Pulmonary artery endothelial cell (primary cell): Measurements from ENCODE around the gene ZNF189. TPM values are rescaled to one million over a fixed set of nuclear protein-coding genes. Genes with fewer than 3 reads are reported as not detected.

Experiments
- DNase-seq: peaks from one replicate; pipeline ENCODE4 v3.0.0-alpha.2; 2011; ENCODE audit warnings: low read depth, low spot score
- total RNA-seq: library from RNA; depleted of rRNA; stranded (reverse); fragments of >200 nt; gene quantifications from 2 replicates; pipeline ENCODE4 v1.2.3, GENCODE V29; 2014

ZNF189 gene
- total RNA-seq, 1 donor from 2014 or later, result 17.9 TPM

DNA sequence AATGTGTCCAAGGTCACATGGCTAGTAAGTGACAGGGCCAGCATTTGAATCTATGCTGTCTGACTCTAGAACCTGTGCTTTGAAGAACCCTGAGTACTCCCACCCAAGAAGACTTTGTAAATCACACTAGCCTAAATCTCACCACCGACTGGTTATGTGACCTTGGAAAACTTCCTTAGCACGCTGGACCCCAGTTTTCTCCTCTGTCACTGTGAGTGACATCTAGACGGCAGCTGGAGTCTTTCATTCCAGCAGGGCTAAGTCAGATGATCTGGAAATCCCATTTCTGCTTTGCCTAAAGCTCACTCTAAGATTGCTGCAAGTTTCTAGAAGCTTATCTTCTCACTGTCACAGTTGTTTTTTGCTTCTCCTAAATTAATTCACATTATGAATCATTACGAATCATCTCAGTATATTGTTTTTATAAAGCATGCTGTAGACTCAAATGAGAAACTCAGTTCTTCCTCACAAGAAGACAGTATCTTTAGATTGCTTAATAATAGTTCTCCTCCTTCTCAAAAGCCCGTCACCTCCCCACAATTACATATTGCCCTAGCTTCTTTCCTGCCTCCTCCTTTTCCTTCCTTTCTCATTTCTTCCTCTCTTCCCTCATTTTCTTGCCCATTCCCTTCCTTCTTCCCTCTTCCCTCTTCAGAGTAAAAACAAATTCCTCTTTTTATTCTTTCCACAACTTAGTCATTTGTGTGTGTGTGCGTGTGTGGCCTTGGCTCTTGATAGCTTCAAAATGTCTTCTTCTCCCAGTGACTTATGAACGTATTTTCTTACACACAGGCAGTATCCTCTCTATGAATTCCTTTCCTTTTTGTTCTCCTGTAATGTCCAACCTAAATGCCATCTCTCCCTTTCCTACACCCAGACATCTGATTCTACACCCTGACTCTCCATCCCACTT lies 20.1 kb downstream of the ZNF189 start:
- DNase-seq, result no peak

DNA sequence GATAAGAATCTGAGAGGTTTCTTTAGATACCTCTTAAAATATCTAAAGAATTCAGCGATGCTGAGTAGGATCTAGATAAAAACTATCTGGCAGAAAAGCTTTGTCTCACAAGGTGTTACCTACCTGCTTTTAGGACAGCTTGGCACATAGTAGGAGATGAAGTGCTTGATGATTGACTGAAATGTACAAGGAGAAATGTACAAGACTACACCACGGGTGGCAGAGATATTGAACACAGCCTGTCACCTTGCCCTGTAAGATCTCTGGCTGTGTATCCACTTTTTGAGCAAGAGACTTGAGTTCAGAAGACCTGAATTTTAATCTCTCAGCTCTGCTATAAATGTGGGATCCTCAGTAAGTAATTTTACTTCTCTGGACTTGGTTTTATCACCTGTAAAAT lies 21.2 kb downstream of the ZNF189 start:
- DNase-seq, result no peak

DNA sequence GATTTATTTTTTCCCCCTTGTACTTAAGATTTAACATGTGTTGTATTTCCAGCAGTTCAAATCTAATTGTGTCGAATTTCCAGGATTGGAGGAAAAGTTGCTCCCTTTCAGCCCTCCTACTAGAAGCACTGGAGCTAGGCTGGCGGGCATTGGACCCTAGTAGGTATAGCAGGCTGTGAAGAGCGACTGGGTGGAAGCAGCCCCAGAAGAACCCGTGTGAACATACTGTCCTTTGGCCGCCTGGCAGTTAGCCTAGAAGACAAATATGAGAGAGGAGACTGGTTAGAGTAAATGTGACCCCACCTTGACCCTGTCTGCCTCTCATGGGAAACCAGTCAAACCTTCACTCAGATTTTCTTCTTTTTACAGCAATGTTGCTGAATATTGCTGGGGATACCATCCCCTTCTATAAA lies 23.0 kb downstream of the ZNF189 start:
- DNase-seq, result no peak

DNA sequence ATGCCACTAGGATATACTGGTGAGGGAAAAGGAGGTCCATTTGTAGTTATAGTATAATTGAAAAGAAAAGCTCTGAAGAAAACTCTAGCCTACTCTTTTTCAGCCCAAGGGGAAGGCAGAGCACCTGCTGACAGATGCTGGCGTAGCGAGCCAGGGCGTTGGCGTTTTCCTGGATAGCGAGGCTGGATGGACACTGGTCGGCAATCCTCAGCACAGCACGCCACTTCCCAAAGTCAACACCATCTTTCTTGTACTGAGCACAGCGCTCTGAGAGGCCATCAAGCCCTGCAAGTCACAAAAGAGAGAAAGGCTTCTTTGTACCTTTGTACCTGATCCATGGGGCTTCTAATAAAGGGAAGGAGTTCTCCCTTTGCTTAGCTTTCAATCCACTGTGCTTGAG lies 28.7 kb downstream of the ZNF189 start:
- no peak for DNase-seq

DNA sequence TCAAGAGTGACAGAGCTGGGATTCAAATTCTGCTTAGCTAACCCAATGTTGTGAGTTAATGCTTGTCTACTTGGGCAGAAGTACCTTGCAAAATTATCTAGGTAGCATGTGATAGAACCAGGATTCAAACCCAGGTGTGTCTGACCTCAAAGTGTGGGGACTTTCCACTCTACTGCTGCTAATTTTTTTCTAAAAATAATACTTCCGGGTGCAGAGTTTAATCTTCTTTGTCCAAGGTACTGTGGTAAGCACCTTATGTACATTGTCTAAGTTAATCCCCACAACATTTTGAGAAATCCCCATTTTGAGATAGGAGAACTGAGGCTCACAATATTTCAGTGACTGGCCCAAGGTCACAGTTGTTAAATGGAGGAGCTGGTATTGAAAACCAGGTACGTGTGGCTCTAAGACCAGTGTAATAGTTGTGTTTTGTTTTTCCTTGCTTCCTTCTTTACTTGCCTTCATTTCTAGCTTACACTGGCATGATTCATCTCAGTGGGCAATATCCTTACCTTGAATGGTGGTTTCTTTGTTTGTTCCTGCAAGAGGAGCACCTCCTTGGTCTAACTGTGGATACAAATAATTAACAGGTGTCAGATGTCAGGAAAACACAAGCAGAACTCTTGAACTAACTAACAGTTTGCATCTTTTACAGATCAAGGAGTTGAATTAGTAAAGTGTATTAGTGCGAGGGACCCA lies 29.5 kb downstream of the ZNF189 start:
- DNase-seq, result no peak

DNA sequence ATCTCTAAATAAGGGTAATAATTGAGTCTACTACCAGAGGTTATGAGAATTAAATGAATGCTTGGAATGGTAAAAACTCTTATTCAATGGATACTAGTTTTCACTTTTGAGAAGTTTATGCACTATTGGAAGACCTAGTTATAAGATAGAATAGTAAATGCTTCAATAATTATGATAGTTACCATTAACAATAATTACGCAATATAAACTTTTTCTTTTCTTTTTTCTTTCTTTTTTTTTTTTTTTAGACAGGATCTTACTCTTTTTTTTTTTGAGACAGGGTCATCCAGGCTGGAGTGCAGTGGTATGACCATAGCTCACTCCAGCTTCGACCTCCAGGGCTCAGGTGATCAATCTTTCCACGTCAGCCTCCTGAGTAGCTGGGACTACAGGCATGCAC lies 30.3 kb downstream of the ZNF189 start:
- DNase-seq, result no peak

DNA sequence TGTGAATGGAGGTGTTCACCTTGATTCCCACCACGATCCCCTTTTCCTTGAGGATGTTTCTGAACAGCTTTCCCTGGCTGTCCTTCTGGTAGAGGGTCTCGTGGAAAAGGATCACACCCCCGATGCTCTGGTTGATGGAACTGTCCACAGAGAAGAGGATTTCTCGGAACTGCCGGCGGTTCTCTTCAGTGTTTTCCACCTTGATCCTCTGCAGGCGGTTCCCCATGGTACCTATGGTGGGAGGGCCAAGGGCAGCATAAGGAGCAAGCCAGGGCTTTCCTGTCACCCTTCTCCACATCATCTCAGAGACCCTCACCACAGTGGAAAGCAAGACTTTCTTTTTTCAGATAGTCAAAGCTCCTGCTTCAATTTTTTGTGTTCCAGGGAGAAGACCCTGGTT lies 31.1 kb downstream of the ZNF189 start:
- no peak for DNase-seq

DNA sequence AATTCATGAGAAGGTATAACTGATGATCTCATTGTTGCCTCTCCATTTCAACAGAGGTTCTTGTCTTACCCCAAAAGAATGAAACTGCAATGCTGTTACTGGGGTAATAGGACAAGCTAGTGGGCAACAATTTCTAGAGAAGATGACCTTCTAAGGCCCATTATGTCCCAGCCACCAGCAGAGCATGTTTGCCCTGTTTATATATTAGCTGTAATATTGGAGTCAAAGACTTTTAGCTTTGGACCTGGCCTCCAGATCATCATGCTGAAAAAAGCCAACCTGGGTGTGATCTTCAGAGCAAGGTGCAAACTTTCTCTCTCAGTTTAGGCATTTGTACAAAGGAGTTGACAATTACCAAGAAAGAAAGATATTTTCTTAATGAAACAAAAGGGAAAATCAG lies 33.5 kb downstream of the ZNF189 start:
- no peak for DNase-seq

DNA sequence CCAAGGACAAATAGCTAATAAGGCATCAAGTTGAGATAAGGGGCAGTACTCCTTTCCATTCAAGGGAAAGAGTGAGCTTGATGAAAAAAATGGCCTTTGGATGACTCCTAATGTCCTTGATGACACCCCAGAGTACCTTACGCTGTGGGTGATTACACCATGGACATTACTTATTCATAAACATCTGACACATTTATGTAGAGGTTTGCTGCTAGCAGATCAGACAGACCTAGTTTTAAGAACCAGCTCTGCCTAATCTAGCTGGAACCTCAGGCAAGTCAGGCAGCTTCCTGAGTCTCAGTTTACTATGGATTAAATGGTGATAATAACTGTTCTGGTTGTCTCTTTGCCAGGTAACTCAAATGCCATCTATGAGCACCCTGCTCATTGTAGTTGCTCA lies 34.1 kb downstream of the ZNF189 start:
- DNase-seq, result no peak

DNA sequence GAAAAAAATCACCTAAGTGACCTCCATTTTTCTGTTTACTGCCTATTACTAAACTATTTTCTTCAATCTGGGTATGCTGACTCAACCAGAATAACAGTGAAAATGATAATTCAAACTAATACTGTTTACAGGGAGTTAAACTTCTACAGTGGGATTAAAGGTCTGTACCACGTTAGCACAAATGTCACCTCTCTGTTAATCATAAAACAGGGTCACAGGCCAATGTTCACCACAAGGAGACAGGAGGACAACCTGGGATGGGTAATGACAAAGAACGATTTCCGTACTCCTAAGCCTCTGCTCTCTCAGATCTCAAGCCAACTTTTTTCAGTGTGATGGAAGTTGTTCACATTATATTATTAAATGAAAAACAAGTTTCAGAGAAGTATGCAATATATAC lies 34.6 kb downstream of the ZNF189 start:
- no peak for DNase-seq

DNA sequence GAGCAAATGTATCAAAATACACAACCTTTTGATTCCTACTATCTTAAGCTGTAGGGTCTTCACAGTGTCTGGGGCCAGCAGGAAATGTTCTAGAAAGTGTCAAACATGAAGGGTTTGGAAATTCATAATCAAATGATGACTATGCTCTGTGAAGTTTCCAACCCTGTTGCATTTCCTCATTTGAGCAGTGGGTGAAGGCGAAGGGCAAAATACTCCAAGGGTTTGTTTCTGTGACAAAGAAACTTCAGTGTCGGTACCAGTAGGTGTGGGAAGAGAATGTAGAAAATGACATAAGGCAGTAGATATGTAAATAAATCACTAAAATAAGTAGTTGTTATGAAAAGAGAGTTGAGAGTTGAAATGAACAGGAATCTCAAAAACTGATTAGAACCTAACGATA lies 36.3 kb downstream of the ZNF189 start:
- DNase-seq, result no peak

DNA sequence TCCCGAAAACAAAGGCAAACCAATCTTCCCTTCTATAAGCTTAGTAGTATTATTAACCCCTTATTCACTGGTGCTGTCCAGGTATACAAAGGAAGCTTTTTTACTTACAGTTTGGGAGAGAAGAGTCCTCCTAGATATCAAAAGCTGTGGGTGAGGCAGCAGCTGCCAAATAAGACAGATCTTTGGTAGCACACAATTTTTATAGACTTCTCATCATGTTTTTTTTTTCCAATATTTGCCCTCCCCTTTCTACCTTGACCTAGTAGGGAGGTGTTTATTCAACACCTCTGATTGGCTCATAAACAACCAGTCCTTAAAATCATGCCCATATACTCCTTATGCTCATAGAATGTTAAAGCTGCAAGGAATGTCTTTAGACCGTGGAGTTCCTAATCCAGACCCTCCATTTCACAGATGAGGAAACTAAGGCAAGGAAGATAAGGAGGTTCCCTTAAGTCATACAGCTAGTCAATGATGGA lies 37.0 kb downstream of the ZNF189 start, which contains the start of gene ALDOB:
Gene ALDOB, minus strand, starts transcription at position 174 of the 479 bp plus-strand sequence. CDS start 4,887 bp downstream, outside the sequence.
- no peak for DNase-seq

DNA sequence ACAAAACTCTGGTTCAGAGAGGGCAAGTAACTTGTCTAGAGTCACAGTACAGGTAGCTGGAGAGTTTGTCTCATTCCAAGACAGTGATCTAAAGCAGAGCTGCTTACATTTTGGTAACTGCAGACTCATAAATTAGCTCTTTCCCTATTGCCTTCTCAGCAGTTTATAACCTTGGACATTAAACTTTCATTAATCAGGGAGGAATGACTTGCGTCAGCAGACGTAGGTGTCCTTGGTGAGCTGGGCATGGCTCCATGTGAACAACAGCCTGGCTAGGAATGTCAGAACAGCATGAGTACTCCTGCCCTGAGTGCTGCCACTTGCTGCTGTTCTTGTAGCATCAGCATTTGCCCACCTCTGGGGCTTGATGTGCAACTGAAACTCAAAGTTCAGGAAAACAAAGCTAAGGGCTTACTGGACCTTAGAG lies 39.2 kb downstream of the ZNF189 start:
- DNase-seq, result no peak

DNA sequence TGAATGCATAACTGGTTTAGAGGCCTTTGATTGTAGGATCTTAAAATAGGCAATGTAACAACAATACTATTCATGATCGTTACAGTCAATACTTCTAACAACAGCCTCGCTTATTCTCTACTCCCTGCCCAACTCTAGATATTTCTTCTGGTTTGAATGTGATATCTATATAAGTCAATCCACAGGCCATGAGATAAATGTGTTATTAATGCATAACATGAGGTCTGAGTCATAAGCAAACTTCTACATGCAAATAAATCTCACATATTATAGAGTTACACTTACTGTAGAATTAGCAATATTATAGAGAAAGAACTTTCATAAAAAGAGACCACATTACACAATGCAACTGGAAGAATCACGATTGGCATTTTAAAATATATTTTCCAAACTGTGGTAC lies 39.9 kb downstream of the ZNF189 start:
- DNase-seq, result no peak

DNA sequence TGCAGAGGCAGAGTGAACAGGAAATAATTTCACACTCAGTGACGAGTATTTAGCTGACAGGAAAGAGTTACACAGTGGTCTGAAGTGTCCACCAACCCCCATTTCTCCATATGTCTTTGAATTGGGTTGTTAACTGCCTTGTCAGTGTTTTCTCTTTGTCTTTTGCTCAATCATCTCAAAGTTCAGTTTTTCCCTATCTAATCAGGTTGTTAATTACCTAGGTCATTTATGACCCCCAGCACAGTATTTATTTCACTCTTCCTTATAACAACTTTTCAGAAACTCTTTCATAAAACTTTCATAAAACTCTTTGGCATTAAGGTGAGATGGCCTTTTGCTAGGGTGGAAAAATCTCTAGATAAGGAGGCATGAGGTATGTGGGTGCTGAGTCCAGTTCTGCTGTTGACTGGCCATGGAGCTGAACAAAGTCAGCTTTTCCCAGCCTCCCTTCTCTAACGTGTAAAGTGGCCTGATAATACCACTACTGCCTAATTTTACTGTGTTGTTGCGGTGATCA lies 42.1 kb downstream of the ZNF189 start:
- DNase-seq, result no peak

DNA sequence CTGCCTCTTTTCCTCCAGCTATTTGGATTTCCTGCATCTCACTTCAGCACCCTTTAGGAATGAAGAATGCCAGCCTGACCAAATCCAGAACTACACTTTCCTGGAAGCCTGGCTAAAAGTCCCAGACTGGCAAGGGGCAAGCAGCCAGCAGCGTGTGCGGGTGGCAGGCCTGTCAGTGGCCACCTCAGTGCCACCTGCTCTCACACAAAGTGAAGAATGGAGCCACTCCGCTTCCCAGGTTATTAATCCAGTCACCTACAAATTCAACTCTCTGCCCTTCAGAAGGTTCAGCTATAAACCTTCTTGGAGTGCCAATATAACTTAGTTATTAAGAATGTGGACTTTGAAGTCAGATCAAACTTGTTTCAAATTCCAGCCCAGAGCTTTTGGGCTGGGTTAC lies 43.7 kb downstream of the ZNF189 start:
- no peak for DNase-seq

DNA sequence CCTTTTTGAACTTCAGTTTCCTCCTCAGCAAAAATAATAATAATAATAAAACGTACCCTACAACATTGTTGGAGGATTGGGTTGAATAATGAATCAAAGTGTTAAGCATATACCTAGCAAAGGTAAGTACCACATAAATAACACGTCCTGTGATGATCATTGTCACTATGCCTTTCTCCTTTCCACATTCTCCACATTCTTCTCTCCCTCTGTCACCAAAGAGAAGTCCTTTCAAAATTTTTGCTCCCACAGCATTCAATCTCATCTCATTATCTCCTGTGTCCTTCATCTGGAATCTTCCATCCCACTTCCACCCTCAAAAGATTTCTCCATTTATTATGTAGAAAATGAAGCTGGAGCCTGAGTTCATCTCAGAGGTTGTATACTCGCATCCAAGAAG lies 44.1 kb downstream of the ZNF189 start:
- no peak for DNase-seq

DNA sequence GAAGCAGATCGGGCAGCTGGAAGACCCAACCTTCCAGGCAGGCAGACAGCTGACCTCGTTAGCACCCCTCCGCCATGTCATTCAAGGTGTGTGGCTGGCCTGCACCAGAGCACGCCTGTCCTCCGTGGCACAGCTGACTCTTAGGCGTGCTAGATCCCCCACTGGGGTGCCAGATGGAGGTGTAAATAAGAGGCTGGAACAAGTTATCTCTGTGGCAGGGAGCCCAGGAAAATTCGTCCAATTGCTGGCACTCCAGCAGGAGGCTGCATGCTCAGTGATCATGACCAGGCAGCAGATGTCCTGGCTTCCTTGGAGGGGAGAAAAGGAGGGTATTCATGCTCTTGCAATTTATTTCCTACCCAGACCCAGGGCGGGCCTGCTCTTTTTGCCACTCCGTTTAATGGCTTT lies 44.7 kb downstream of the ZNF189 start:
- DNase-seq, result no peak

DNA sequence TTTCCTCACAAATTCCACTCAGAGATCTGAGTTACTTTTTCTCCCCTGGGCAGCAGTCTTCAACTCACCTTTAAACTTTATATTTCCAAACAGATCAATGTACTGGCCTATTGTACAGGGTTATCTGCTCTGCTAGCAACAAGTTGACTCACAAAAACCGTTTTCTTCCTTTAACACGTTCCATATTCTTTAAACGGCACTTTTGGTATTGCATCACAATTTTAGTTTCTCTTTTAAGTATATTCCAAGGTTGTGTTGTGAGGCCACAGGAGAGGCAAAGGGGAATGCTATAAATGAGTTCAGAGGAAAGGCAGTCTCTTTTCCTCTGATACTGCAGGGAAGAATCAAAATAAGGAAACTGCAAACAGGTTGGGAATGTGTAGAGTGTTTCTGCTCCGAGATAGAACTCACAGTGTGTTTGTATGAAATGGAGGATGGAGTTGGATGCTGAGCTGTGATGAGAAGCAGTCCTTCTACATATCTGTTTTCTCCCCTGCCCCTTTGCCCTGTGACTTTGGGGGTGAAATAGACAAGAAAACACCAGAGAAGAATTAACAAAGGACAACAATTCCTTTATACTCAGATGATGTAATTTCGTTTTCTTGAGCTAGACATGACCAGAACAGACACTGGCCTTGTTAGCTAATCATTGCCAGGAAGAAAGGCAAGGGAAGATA lies 46.8 kb downstream of the ZNF189 start:
- no peak for DNase-seq

DNA sequence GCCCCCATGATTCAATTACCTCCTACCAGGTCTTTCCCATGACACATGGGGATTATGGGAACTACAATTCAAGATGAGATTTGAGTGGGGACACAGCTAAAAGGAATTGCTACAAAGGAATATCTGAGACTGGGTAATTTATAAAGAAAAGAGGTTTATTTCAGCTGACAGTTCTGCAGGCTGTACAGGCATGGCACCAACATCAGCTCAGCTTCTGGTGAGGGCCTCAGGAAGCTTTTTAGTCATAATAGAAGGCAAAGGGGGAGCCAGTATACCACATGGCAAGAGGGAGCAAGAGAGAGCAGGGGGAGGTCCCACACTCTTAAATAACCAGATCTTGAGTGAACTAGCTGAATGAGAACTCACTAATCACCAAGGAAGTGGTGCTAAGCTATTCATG lies 48.1 kb downstream of the ZNF189 start:
- DNase-seq, result no peak

DNA sequence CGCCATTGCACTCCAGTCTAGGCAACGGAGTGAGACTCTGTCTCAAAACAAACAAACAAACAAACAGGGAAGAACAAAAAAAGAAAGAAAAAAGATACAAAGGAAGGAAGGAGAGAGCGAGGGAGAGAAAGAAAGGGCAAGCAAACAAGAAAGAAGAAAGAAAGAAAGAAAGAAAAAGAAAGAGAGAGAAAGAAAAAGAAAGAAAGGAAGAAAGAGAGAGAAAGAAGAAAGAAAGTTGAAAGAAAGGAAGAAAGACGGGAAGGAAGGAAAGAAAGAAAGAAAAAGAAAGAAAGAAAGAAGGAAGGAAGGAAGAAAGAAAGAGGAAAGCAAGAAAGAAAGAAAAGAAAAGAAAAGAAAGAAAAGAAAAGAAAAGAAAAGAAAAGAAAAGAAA lies 50.0 kb downstream of the ZNF189 start:
- no peak for DNase-seq
